Effector memory CD8-positive, alpha-beta T cell (primary cell): Measurements from ENCODE around the gene R3HCC1L.

Experiments
- ATAC-seq: fragments of 150-1000 bp; cut with Tn5 transposase; replicated peaks from 2 replicates; pipeline ENCODE4 v1.10.0; 2021; ENCODE audit warnings: mild to moderate bottlenecking, moderate library complexity
- DNase-seq, 3 experiments: peaks; one replicate each; pipeline ENCODE4 v3.0.0; 2021
- H3K27ac Mint-ChIP-seq, 2 donors: one replicate each; pipeline ENCODE4 v1.8.0; 2022; ENCODE audit warnings: mild to moderate bottlenecking in 2 of 2, mixed read lengths in 2 of 2, moderate library complexity in 2 of 2
- H3K27me3 Mint-ChIP-seq, 2 donors: one replicate each; pipeline ENCODE4 v1.8.0; 2022; ENCODE audit warnings: mixed read lengths in 2 of 2
- H3K36me3 Mint-ChIP-seq: one replicate; pipeline ENCODE4 v1.8.0; 2022; ENCODE audit warnings: mild to moderate bottlenecking, moderate library complexity, mixed read lengths; ENCODE audit not compliant: insufficient read depth
- H3K4me1 Mint-ChIP-seq, 2 donors: one replicate each; pipeline ENCODE4 v1.8.0; 2022; ENCODE audit warnings: low read depth in 2 of 2, mixed read lengths in 2 of 2
- H3K4me3 Mint-ChIP-seq, 2 donors: one replicate each; pipeline ENCODE4 v1.8.0; 2022; ENCODE audit warnings: mild to moderate bottlenecking in 2 of 2, mixed read lengths in 2 of 2, moderate library complexity in 2 of 2
- H3K9me3 Mint-ChIP-seq, 2 donors: one replicate each; pipeline ENCODE4 v1.8.0; 2022; ENCODE audit warnings: mixed read lengths in 2 of 2

Gene R3HCC1L

DNA sequence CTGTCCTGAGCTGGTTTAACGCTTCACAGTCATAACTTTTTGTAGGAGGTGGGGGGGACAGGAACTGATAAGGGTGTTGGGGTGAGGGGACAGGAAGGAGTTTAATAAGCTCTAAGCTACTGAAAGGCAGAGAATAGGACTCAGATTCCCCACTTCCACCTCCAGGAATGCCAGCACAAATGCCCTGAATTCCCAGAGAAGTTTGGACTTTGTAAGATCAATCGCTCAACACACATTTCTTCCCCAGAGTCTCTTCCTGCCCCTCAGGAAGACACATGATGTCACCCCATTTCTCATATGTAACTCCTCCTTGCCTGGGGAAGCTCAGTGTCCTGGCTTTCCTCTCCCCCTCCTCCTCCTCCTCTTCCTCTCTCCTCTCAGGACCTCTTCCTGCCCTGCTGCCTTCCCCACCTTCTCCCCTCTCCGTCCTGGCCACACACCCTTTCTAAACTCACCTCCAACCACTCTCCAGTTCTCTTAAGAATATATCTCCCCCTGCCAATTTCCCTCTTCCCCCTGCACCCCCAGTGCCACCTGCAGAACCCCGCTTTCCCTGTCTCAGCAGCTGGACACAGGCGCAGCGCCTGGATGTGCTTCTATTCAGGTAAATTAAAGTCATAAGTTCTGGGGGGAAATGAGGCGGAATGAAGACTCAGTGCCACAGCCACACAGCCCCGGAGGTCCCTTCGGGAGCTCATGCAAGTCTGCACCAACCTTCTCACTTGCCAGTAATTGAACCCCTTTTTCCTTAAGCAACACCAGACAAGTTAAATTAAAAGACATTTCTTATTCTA, 138.8 kb downstream of the R3HCC1L start:
- H3K27ac Mint-ChIP-seq = no peak overlapping the region
- H3K36me3 Mint-ChIP-seq = no peaks in the 10 kb centered on the region
- H3K4me3 Mint-ChIP-seq = no peak overlapping the region
- peaks cover 28 to 41% of the 10 kb centered on the region in 2 donors for H3K27me3 Mint-ChIP-seq
- ATAC-seq = no peak
- H3K4me1 Mint-ChIP-seq = peaks cover 2 to 9% of the 10 kb centered on the region in 2 donors
- no peak for DNase-seq
- H3K9me3 Mint-ChIP-seq = no peaks in the 10 kb centered on the region

DNA sequence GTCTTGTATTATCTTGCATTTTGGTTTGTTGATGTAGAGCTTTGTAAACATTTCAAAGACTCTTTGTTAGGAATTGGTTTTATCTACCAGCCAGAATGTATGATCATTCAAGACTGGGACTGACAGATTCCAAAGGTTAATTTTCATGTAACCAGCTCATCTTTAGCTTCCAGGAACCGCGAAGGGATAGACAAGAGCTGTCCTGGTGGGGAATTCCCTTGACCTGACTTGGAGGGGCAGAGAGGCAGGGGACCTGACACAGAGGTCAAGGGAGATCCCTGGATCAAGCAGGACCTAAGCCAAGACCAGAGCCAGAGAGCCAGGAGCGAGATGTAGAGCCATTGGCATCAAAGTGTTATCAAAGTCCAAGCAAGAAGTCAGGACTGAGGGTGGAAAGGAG, 140.1 kb downstream of the R3HCC1L start:
- ATAC-seq (no peak), DNase-seq (no peak)
- no peaks in the 10 kb centered on the region for H3K36me3 Mint-ChIP-seq
- H3K27me3 Mint-ChIP-seq = peaks cover 34 to 41% of the 10 kb centered on the region in 2 donors
- peaks cover 0 to 9% of the 10 kb centered on the region in 2 donors for H3K4me1 Mint-ChIP-seq
- H3K4me3 Mint-ChIP-seq = no peak overlapping the region
- peak overlapping the region in 1 of 2 donors; percentile 36 for H3K27ac Mint-ChIP-seq
- H3K9me3 Mint-ChIP-seq = no peaks in the 10 kb centered on the region

DNA sequence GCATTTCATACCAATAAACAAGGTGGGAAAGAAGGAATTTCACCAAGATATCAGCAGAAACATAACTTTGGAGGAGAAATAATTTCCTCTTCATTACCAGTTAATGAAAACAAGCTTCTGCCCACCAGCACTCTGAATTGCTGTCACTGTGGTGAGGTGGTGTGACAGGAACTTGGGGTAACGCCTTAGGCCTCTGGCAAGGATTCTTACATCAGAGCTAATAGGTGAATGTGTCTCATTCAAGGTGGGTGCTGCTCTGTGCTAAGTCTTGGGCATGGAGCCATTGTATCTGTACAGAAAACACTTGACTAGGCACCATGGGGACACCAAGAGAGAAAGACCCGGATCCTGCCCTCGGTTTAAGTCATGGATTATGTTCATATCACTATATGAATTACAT, 141.9 kb downstream of the R3HCC1L start:
- Mint-ChIP-seq H3K4me1 (peaks cover 0 to 9% of the 10 kb centered on the region in 2 donors), H3K9me3 (no peaks in the 10 kb centered on the region), H3K36me3 (no peaks in the 10 kb centered on the region), H3K27me3 (peaks cover 40 to 41% of the 10 kb centered on the region in 2 donors), H3K4me3 (peak overlapping the region in 1 of 2 donors; percentile 7), H3K27ac (peak overlapping the region in 1 of 2 donors; percentile 39)
- ATAC-seq (peak; percentile 98), DNase-seq (peak; percentile 15 to 32 (median 18))

GRCh38 chr10:98285416-98285815, 151.0 kb downstream of the R3HCC1L start:
- Mint-ChIP-seq H3K27ac (no peak overlapping the region), H3K4me3 (no peak overlapping the region), H3K27me3 (peaks cover 36 to 66% of the 10 kb centered on the region in 2 donors), H3K9me3 (no peaks in the 10 kb centered on the region), H3K4me1 (no peaks in the 10 kb centered on the region), H3K36me3 (no peaks in the 10 kb centered on the region)
- no peak for ATAC-seq
- no peak for DNase-seq

GRCh38 chr10:98286419-98286818, 152.0 kb downstream of the R3HCC1L start:
- H3K27ac Mint-ChIP-seq = no peak overlapping the region
- peaks cover 30 to 59% of the 10 kb centered on the region in 2 donors for H3K27me3 Mint-ChIP-seq
- H3K4me3 Mint-ChIP-seq = no peak overlapping the region
- ATAC-seq (no peak), DNase-seq (no peak)
- H3K9me3 Mint-ChIP-seq = no peaks in the 10 kb centered on the region
- no peaks in the 10 kb centered on the region for H3K36me3 Mint-ChIP-seq
- H3K4me1 Mint-ChIP-seq = no peaks in the 10 kb centered on the region

DNA sequence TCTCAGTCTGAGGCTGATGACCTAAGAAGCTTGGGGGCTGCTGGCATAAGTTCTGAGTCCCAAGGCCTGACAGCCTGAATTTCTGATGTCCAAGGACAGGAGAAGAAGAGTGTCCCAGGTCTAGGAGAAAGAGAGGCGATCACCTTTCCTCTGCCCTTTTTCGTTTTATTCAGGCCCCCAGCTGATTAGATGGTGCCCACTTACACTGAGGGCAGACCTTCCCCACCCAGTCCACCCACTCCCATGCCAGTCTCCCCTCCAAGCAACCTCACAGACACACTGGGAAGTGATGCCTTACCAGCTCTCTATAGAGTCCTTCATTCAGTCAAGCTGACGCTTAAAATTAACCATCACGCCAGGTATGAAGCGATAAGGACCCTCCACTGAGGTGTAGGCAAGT, 152.9 kb downstream of the R3HCC1L start:
- Mint-ChIP-seq H3K4me3 (no peak overlapping the region), H3K4me1 (no peaks in the 10 kb centered on the region), H3K9me3 (no peaks in the 10 kb centered on the region), H3K27ac (no peak overlapping the region), H3K27me3 (peaks cover 21 to 54% of the 10 kb centered on the region in 2 donors), H3K36me3 (no peaks in the 10 kb centered on the region)
- ATAC-seq = no peak
- DNase-seq = no peak

DNA sequence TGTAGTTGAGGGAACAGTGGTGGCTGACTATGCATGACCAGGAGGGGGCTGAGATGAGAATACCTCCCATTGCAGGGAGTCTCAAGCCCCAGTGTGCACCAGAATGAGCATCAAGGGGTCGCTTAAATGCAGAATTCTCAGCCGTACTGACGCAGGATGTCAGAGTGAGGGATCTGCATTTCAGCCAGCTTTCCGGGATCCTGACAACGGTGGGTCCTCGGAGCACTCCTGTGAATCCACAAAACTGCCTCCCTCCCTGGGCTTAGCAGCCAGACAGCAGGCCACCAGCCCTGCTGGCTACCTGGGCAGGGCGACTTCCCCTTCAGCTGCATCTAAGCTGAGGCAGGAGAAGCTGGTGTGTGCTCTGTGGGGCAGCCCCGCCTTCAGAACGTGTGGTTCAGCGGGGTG, 155.3 kb downstream of the R3HCC1L start:
- peaks cover 4% of the 10 kb centered on the region for H3K36me3 Mint-ChIP-seq
- ATAC-seq (no peak), DNase-seq (no peak)
- H3K27me3 Mint-ChIP-seq = peaks cover 5 to 48% of the 10 kb centered on the region in 2 donors
- no peak overlapping the region for H3K4me3 Mint-ChIP-seq
- no peak overlapping the region for H3K27ac Mint-ChIP-seq
- no peaks in the 10 kb centered on the region for H3K9me3 Mint-ChIP-seq
- peaks cover 0 to 3% of the 10 kb centered on the region in 2 donors for H3K4me1 Mint-ChIP-seq

DNA sequence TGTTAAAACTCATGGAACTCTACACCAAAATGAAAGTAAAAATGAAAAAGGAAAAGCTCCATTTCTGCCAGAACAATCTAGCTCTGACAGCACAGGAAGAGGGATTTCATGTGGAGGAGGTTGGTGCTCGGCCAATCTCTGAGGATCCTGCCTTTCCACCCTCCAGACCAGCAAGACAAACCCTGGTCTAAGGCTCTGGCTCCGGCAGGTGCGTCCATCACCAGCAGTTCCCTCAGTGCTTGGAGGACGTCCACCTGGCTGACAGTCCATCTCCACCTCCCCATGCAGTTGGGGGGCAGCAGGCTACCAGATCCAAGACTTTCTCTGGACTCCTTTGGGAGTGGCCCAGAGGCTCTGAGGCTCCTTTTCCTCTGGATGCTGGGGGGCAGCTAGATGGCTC, 158.5 kb downstream of the R3HCC1L start:
- ATAC-seq (no peak), DNase-seq (no peak)
- H3K4me1 Mint-ChIP-seq = peaks cover 0 to 14% of the 10 kb centered on the region in 2 donors
- H3K9me3 Mint-ChIP-seq = no peaks in the 10 kb centered on the region
- H3K27me3 Mint-ChIP-seq = peaks cover 8 to 30% of the 10 kb centered on the region in 2 donors
- no peak overlapping the region for H3K27ac Mint-ChIP-seq
- H3K36me3 Mint-ChIP-seq = peaks cover 7% of the 10 kb centered on the region
- no peak overlapping the region for H3K4me3 Mint-ChIP-seq

- DNase-seq = no peak
- Mint-ChIP-seq H3K27me3 (peaks cover 10 to 34% of the 10 kb centered on the region in 2 donors), H3K27ac (no peak overlapping the region), H3K4me3 (no peak overlapping the region), H3K36me3 (peaks cover 7% of the 10 kb centered on the region), H3K4me1 (peaks cover 0 to 14% of the 10 kb centered on the region in 2 donors), H3K9me3 (no peaks in the 10 kb centered on the region)
- no peak for ATAC-seq
These were observed 159.3 kb downstream of the R3HCC1L start for GRCh38 chr10:98293550-98294269.

GRCh38 chr10:98294270-98294627, 159.8 kb downstream of the R3HCC1L start:
- DNase-seq (no peak), ATAC-seq (no peak)
- Mint-ChIP-seq H3K27ac (no peak overlapping the region), H3K4me1 (peaks cover 0 to 14% of the 10 kb centered on the region in 2 donors), H3K4me3 (no peak overlapping the region), H3K27me3 (peaks cover 15 to 39% of the 10 kb centered on the region in 2 donors), H3K9me3 (no peaks in the 10 kb centered on the region), H3K36me3 (peaks cover 7% of the 10 kb centered on the region)
